Activated T-helper 1 cell treated with anti-CD3 and anti-CD28 coated beads, Interleukin-2, amount 50 U/mL, for 16 hours (primary cell): ENCODE data around the gene RNU1-3.
"Not testable (repeated sequence)": the region's sequence is repeated elsewhere in the genome, so short reads cannot be mapped to it uniquely, and the experiment has no call there.

Experiments used
- DNase-seq, 2 donors: peaks; one replicate each; pipeline ENCODE4 v3.0.0-alpha.2; 2020; ENCODE audit warnings: low read depth in 1 of 2, low spot score in 1 of 2

RNU1-3 gene

GRCh38 chr1:16666502-16667413 lies at the start of gene RNU1-3:
Gene RNU1-3, minus strand, starts transcription at chr1:16666948.
- DNase-seq: not testable (repeated sequence)

DNA sequence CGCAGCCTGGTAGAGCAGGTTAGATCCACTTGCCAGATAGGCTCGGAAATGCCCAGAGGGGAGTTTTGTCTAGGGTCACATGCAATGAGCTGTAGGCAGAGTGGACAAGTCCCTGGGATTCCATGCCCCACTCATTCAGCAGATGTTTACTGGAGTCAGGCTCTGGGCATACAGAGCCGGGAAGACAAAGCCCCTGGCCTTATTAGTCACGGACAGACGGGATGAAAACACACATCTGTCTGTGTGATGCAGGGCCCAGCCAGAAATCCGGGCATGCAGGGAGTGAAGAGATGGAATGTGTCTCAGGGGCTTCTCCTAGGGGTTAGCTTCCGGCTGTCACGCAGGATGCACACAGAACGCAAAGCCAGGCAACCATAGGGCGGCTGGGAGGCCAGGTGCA lies 46.7 kb upstream of the RNU1-3 start:
- not testable (repeated sequence) for DNase-seq

DNA sequence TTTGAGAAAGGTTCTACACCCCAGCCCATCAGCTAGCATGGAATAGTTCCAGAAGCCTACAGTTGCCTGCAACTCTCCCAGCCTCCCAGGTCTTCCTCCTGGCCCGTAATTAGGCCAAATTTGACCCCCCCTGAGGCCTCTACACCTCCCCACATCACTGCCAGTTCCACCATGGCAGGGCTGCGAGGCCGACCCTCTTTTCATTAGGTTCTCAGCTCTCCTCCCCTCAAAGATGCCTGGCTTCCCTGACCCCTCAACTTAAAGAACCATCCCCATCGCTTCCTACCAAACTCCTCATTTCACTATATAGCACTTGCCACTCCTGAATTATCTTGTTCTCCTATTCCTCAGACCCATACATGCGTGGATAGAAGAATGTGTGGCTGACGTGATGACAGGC lies 46.2 kb upstream of the RNU1-3 start:
- DNase-seq: not testable (repeated sequence)

- not testable (repeated sequence) for DNase-seq
These were observed 45.8 kb upstream of the RNU1-3 start for GRCh38 chr1:16712582-16712981.

GRCh38 chr1:16712131-16712530 lies 45.4 kb upstream of the RNU1-3 start:
- DNase-seq: not testable (repeated sequence)

- DNase-seq: not testable (repeated sequence)
These were observed 43.9 kb upstream of the RNU1-3 start for GRCh38 chr1:16710618-16711017.

DNA sequence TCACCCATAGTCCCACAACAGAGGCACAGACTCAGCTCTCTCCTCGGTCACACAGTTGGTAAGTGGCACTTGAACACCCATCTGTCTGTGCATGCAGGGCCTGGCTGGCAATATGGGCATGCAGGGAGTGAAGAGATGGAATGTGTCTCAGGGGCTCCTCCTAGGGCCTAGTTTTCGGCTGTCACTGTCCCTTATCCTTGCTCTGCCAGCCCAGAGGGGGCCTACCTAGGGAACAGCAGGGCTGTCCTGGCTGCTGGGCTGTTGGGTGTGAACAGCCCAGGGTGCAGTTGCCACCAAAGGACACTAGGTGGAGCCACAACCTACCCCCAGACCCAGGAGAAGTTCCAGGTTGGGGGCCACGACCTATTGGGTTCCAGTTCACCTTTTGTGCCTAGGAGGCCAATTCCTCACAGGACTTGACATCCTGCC lies 42.9 kb upstream of the RNU1-3 start:
- DNase-seq: peak in 1 of 2 donors; percentile 37

DNA sequence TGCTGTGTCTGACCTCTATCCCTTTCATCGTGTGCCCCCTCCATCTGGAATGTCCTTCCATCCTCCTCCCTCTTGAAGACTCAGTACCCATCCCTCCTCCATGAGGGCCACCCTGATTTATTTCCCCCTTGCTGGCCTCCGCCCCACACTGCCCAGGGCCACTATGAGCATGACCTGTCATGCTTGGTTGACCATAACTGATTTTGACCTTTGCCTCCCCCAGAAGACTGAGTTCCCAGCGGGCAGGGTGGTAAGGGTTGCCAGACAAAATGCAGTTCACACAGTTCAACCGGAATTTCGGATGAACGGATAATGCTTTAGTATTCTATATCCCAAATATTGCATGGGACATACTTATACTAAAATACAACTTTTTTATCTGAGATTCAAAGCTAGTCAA lies 42.0 kb upstream of the RNU1-3 start:
- not testable (repeated sequence) for DNase-seq

GRCh38 chr1:16707130-16708093 lies 40.7 kb upstream of the RNU1-3 start:
- not testable (repeated sequence) for DNase-seq

DNA sequence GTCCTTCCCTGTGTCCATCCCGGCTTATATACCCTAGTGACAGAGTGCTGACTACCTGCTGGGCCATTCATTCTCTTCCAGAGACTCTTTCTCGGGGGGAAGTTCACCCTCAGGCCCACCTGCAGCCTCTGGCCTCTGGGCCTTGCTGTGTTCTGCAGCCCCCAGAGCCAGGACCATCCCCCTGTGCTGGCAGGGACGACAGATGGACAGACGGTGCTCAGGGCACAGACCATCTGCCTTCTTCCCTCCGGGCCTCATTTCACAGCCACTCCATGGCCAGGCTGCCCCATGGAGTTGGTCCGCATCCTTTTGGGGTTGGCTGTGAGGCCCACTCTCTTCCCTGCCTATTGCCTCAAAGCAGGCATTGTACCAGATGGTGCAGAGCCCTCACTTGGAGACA lies 39.6 kb upstream of the RNU1-3 start:
- not testable (repeated sequence) for DNase-seq

DNA sequence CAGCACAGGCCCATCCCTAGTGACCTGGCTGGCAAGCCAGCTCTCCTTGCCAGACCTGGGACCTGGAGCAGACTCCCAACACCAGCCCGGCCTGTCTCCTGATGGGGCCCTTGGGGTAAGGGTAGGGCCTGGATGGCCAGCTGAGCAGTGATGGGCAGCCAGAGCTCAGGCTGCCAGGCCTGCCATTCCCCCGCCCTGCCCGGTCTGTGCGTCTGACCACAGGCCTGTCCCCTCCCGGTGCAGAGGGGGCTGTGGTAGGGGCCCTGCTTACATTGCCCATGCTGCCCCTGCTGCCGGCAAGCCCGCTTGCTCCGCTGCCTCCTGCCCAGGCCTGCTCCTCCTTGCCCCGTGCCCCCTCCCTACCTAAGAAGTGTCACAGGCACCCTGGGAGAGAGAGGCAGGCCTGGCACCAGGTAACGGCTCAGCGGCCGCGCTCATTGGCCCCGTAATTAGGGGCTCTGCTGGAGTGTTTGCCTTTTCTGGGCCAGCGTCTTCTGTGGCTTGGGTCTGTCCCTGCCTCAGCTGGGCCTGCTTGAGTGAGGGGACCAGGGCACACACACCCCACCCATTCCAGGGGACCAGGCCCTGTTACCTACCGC lies 37.9 kb upstream of the RNU1-3 start:
- not testable (repeated sequence) for DNase-seq

- not testable (repeated sequence) for DNase-seq
These were observed 37.3 kb upstream of the RNU1-3 start for GRCh38 chr1:16704076-16704475.

DNA sequence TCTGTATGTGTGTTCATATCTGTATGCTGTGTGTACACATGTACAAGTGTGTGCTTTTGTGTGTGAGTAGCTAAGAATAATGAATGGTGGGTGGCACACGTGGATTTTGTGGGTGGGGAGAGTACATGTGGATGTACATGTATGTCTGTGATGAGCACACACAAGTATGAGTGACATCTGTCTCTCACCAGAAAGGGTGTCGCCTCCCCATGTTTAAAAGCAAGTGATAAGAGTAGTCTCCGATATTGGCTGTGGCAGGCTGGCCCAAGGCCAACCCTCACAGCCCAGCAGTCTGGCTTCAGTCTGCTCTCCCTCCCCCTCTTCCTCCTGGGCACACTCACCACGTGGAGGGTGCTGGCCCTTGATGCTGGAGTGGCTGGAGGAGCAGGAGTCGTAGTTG lies 36.9 kb upstream of the RNU1-3 start:
- DNase-seq: not testable (repeated sequence)

- not testable (repeated sequence) for DNase-seq
These were observed 36.4 kb upstream of the RNU1-3 start for GRCh38 chr1:16703141-16703540.

GRCh38 chr1:16702280-16702679 lies 35.5 kb upstream of the RNU1-3 start:
- DNase-seq: not testable (repeated sequence)

- not testable (repeated sequence) for DNase-seq
These were observed 34.4 kb upstream of the RNU1-3 start for GRCh38 chr1:16701189-16701588.

GRCh38 chr1:16700138-16700895 lies 33.6 kb upstream of the RNU1-3 start:
- not testable (repeated sequence) for DNase-seq

DNA sequence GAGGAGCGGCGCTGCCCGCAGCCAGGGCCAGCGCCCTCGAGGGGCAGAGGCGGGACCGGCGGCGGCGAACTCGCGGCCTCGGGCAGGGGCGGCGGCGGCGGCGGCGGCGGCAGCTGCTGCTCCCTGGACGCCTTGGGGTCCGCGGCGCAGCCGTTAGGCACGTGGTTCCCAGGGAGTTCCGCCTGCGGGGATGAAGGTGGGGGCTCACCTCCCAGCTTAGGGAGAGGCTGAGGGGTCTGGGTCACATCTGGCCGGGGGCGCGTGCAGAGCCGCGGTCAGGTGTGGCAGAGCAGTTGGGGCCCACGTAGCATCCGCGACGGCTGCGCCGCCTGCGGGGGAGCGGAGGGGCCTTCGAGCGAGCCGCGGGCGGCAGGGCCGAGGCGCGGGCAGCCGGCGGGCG lies 32.7 kb upstream of the RNU1-3 start:
- DNase-seq: not testable (repeated sequence)

- not testable (repeated sequence) for DNase-seq
These were observed 30.4 kb upstream of the RNU1-3 start for GRCh38 chr1:16697152-16697551.

GRCh38 chr1:16696507-16697150 lies 29.9 kb upstream of the RNU1-3 start:
- not testable (repeated sequence) for DNase-seq
